Measurements from ENCODE around the gene AHRR. TPM values are rescaled to one million over a fixed set of nuclear protein-coding genes. Genes with fewer than 3 reads are reported as not detected.

Gene AHRR
- total RNA-seq, 2 donors from 2014 or later = 1.9 to 17.7 TPM

DNA sequence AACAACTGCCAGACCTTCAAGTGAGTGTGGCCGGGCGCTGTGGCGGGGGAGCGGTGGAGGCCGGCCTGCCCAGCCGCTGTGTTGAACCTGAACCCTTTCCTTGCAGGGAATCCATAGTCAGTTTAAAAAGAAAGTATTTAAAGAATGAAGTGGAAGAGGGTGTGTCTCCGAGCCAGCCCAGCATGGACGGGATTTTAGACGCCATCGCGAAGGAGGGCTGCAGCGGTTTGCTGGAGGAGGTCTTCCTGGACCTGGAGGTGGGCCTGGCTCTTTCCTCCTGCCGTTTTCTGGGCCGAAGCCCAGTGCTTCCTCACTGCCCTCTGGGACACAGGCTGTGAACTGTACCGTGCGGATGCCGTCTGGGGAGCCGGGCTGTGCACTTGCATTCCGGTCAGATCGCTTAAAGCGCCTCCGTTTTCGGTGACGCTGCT is 140.6 kb downstream of the AHRR start:
- Histone ChIP-seq H3K4me3 (no peak overlapping the region), H3K9me3 (no peaks in the 10 kb centered on the region), H3K36me3 (peaks cover 0 to 6% of the 10 kb centered on the region in 2 donors), H3K27ac (no peak overlapping the region), H3K4me1 (replicated peaks) (no peaks in the 10 kb centered on the region), H3K27me3 (replicated peaks; ENCODE audit: insufficient read depth) (no peaks in the 10 kb centered on the region)
- no peak for TF ChIP-seq POLR2A (IDR thresholded peaks at IDR 0.05)
- no peak for TF ChIP-seq POLR2AphosphoS5 (IDR thresholded peaks at IDR 0.05)
- TF ChIP-seq CTCF (IDR thresholded peaks at IDR 0.05) = no peak
- DNase-seq (ENCODE audit: low spot score) = no peak
- WGBS = 95% methylated on average over 24 of the region's 24 CpGs
- intact Hi-C loops (cut with DNase I) = no loop called here

GRCh38 chr5:463301-463700 is 141.8 kb downstream of the AHRR start:
- no peak overlapping the region for H3K27ac ChIP-seq
- no peak overlapping the region for H3K4me3 ChIP-seq
- no peaks in the 10 kb centered on the region for H3K9me3 ChIP-seq
- H3K36me3 ChIP-seq = peaks cover 0 to 6% of the 10 kb centered on the region in 2 donors
- 52% methylated on average over 7 of the region's 7 CpGs for WGBS
- intact Hi-C loops (cut with DNase I) = no loop called here
- no peaks in the 10 kb centered on the region for H3K27me3 ChIP-seq (replicated peaks; ENCODE audit: insufficient read depth)
- no peak for DNase-seq (ENCODE audit: low spot score)
- no peaks in the 10 kb centered on the region for H3K4me1 ChIP-seq (replicated peaks)
- TF ChIP-seq POLR2AphosphoS5 (IDR thresholded peaks at IDR 0.05) (no peak), CTCF (IDR thresholded peaks at IDR 0.05) (no peak), POLR2A (IDR thresholded peaks at IDR 0.05) (no peak)

DNA sequence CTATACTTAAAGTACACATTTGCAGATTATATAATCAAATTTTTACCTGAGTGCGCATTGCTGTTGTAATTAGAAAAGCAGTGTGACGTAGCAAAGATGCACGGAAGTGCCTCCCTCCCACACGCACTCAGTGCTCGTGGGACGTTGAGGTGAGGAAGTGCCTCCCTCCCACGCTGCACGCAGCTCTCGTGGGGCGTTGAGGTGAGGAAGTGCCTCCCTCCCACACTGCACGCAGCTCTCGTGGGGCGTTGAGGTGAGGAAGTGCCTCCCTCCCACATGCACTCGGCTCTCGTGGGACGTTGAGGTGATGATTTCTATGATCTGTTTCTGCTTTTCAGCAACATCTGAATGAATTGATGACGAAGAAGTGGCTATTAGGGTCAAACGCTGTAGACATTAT is 142.4 kb downstream of the AHRR start:
- WGBS = 84% methylated on average over 18 of the region's 18 CpGs
- DNase-seq (ENCODE audit: low spot score) = no peak
- Histone ChIP-seq H3K36me3 (peaks cover 0 to 6% of the 10 kb centered on the region in 2 donors), H3K9me3 (no peaks in the 10 kb centered on the region), H3K4me3 (no peak overlapping the region), H3K4me1 (replicated peaks) (no peaks in the 10 kb centered on the region), H3K27me3 (replicated peaks; ENCODE audit: insufficient read depth) (no peaks in the 10 kb centered on the region), H3K27ac (no peak overlapping the region)
- TF ChIP-seq POLR2A (IDR thresholded peaks at IDR 0.05) = no peak
- no peak for TF ChIP-seq CTCF (IDR thresholded peaks at IDR 0.05)
- no peak for TF ChIP-seq POLR2AphosphoS5 (IDR thresholded peaks at IDR 0.05)
- intact Hi-C loops (cut with DNase I) = no loop called here

DNA sequence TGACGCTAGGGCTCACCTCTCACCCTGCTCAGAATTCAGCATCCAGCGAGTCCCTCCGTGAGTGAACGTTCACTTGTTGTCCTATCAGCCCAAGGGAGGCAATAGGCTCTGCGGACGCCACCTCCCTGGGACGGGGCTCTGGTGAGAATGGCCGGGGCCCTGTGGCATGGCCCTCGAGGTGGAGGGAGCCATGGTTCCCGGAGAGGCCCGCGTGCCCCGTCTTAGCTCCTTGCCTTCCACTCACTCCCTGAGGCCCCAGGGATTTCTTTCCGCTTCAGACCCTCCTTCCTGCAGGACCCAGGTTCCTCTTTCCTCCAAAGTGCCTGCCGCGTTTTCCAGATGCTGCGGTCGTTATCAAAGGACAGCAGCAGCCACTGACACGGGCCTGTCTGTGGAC is 142.9 kb downstream of the AHRR start:
- no peaks in the 10 kb centered on the region for H3K4me1 ChIP-seq (replicated peaks)
- H3K4me3 ChIP-seq = no peak overlapping the region
- H3K27ac ChIP-seq = no peak overlapping the region
- TF ChIP-seq POLR2AphosphoS5 (IDR thresholded peaks at IDR 0.05) = no peak
- TF ChIP-seq CTCF (IDR thresholded peaks at IDR 0.05) = no peak
- TF ChIP-seq POLR2A (IDR thresholded peaks at IDR 0.05) = no peak
- H3K27me3 ChIP-seq (replicated peaks; ENCODE audit: insufficient read depth) = no peaks in the 10 kb centered on the region
- intact Hi-C loops (cut with DNase I) = no loop called here
- WGBS = 93% methylated on average over 19 of the region's 19 CpGs
- DNase-seq (ENCODE audit: low spot score) = no peak
- H3K36me3 ChIP-seq = peaks cover 0 to 6% of the 10 kb centered on the region in 2 donors
- no peaks in the 10 kb centered on the region for H3K9me3 ChIP-seq

GRCh38 chr5:464843-465590 is 143.5 kb downstream of the AHRR start:
- Histone ChIP-seq H3K27ac (no peak overlapping the region), H3K27me3 (replicated peaks; ENCODE audit: insufficient read depth) (no peaks in the 10 kb centered on the region), H3K9me3 (no peaks in the 10 kb centered on the region), H3K4me1 (replicated peaks) (no peaks in the 10 kb centered on the region), H3K4me3 (no peak overlapping the region), H3K36me3 (peaks cover 0 to 6% of the 10 kb centered on the region in 2 donors)
- no peak for DNase-seq (ENCODE audit: low spot score)
- WGBS = 95% methylated on average over 63 of the region's 63 CpGs
- intact Hi-C loops (cut with DNase I) = no loop called here
- TF ChIP-seq POLR2AphosphoS5 (IDR thresholded peaks at IDR 0.05) (no peak), CTCF (IDR thresholded peaks at IDR 0.05) (no peak), POLR2A (IDR thresholded peaks at IDR 0.05) (no peak)
